Osteoblast (primary cell): ENCODE results near the gene MAPK10. TPM values are rescaled to one million over a fixed set of nuclear protein-coding genes. Genes with fewer than 3 reads are reported as not detected.

Experiments used
- DNase-seq: peaks from one replicate; pipeline ENCODE4 v3.0.0; 2011; ENCODE audit warnings: low spot score, mixed read lengths; ENCODE audit not compliant: insufficient read length; ENCODE audit errors: missing footprints
- H2AFZ ChIP-seq: 2 replicates; pipeline ENCODE4 v1.6.0; 2011; ENCODE audit warnings: mild to moderate bottlenecking, low read length
- H3K27ac ChIP-seq: 2 replicates; pipeline ENCODE4 v1.5.1; 2011; ENCODE audit warnings: mild to moderate bottlenecking, low read depth, low read length, moderate library complexity
- H3K27me3 ChIP-seq: 2 replicates; pipeline ENCODE4 v1.6.0; 2012; ENCODE audit warnings: mild to moderate bottlenecking, control low read depth, inconsistent platforms, low read length, moderate library complexity; ENCODE audit not compliant: insufficient read depth
- H3K36me3 ChIP-seq: 2 replicates; pipeline ENCODE4 v1.5.1; 2011; ENCODE audit warnings: mild to moderate bottlenecking, low read length, control low read depth, moderate library complexity; ENCODE audit not compliant: insufficient read depth
- H3K4me1 ChIP-seq: 2 replicates; pipeline ENCODE4 v1.5.1; 2011; ENCODE audit warnings: mild to moderate bottlenecking, low read length, control low read depth, moderate library complexity; ENCODE audit not compliant: insufficient read depth
- H3K4me2 ChIP-seq: 2 replicates; pipeline ENCODE4 v1.6.0; 2011; ENCODE audit warnings: mild to moderate bottlenecking, low read length; ENCODE audit not compliant: insufficient read depth
- H3K4me3 ChIP-seq: fragments of 200-600 bp; sonication (generic); 3 replicates; pipeline ENCODE4 v1.5.1; 2012; ENCODE audit warnings: mild to moderate bottlenecking, low read length, inconsistent platforms; ENCODE audit not compliant: insufficient read depth
- H3K79me2 ChIP-seq: 2 replicates; pipeline ENCODE4 v1.6.0; 2012; ENCODE audit warnings: mild to moderate bottlenecking, low read length, control low read depth, inconsistent platforms; ENCODE audit not compliant: insufficient read depth
- H3K9me3 ChIP-seq: 2 replicates; pipeline ENCODE4 v1.5.1; 2011; ENCODE audit warnings: low read depth, low read length, control low read depth
- H4K20me1 ChIP-seq: 2 replicates; pipeline ENCODE4 v1.6.0; 2012; ENCODE audit warnings: mild to moderate bottlenecking, low read length, control low read depth; ENCODE audit not compliant: insufficient read depth
- CTCF ChIP-seq: IDR thresholded peaks from 2 replicates; pipeline ENCODE4 v1.5.1; 2011; ENCODE audit warnings: mild to moderate bottlenecking, low read depth, low read length, moderate library complexity; ENCODE audit errors: extremely low read depth
- total RNA-seq: library from RNA; depleted of rRNA; stranded (reverse); fragments of >200 nt; gene quantifications from 2 replicates; pipeline ENCODE4 v1.2.3, GENCODE V29; 2012

Gene MAPK10
- total RNA-seq, 1 donor = 13.0 TPM

GRCh38 chr4:86060341-86060740 lies 299.5 kb downstream of the MAPK10 start:
- Histone ChIP-seq H3K27me3 (no peaks in the 10 kb centered on the region), H3K4me2 (no peak overlapping the region), H3K27ac (no peak overlapping the region), H3K4me1 (no peaks in the 10 kb centered on the region), H3K79me2 (no peaks in the 10 kb centered on the region), H3K9me3 (no peaks in the 10 kb centered on the region), H3K36me3 (no peaks in the 10 kb centered on the region), H2AFZ (no peak overlapping the region), H4K20me1 (no peaks in the 10 kb centered on the region), H3K4me3 (no peak overlapping the region)
- DNase-seq = no peak
- TF ChIP-seq CTCF = no peak

DNA sequence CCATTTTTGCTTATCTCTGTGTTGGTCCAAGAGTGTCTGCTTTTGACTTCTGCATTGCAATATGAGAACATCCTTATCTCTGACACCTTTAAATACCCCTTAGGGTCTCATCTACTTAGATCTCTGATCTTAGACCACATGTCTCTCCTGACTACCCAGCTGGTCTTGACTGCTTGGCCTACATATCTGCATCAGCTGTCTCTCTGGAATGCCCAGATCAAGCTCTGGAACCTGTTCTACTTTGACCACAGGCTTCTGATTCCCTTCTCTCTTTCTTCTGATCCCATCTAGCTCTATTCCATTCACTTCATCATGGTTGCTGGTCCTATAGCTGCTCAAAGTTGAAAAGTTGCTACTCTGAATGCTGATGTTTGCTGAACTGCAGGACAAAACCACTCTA lies 301.2 kb downstream of the MAPK10 start:
- Histone ChIP-seq H3K4me1 (no peaks in the 10 kb centered on the region), H3K27ac (no peak overlapping the region), H3K79me2 (no peaks in the 10 kb centered on the region), H3K9me3 (no peaks in the 10 kb centered on the region), H3K4me2 (no peak overlapping the region), H4K20me1 (no peaks in the 10 kb centered on the region), H3K27me3 (no peaks in the 10 kb centered on the region), H3K4me3 (no peak overlapping the region), H2AFZ (no peak overlapping the region), H3K36me3 (no peaks in the 10 kb centered on the region)
- no peak for TF ChIP-seq CTCF
- no peak for DNase-seq

GRCh38 chr4:86055898-86056297 lies 304.0 kb downstream of the MAPK10 start:
- H3K4me3 ChIP-seq = no peak overlapping the region
- DNase-seq = no peak
- no peak overlapping the region for H3K4me2 ChIP-seq
- no peak overlapping the region for H2AFZ ChIP-seq
- H3K27me3 ChIP-seq = no peaks in the 10 kb centered on the region
- no peak overlapping the region for H3K27ac ChIP-seq
- H3K36me3 ChIP-seq = no peaks in the 10 kb centered on the region
- H3K79me2 ChIP-seq = no peaks in the 10 kb centered on the region
- H3K4me1 ChIP-seq = no peaks in the 10 kb centered on the region
- no peak for TF ChIP-seq CTCF
- H3K9me3 ChIP-seq = no peaks in the 10 kb centered on the region
- H4K20me1 ChIP-seq = no peaks in the 10 kb centered on the region

GRCh38 chr4:86054286-86055032 lies 305.4 kb downstream of the MAPK10 start:
- no peaks in the 10 kb centered on the region for H3K36me3 ChIP-seq
- no peak overlapping the region for H3K27ac ChIP-seq
- TF ChIP-seq CTCF = no peak
- no peak overlapping the region for H2AFZ ChIP-seq
- no peak overlapping the region for H3K4me2 ChIP-seq
- H3K4me1 ChIP-seq = no peaks in the 10 kb centered on the region
- no peaks in the 10 kb centered on the region for H3K9me3 ChIP-seq
- no peaks in the 10 kb centered on the region for H3K79me2 ChIP-seq
- no peaks in the 10 kb centered on the region for H3K27me3 ChIP-seq
- H4K20me1 ChIP-seq = no peaks in the 10 kb centered on the region
- no peak for DNase-seq
- no peak overlapping the region for H3K4me3 ChIP-seq
